Loucy (cell line): ENCODE measurements around the gene NGEF.

ENCODE experiments used
- H2AFZ ChIP-seq: fragments of 200-600 bp; sonication (generic); 2 replicates; pipeline ENCODE4 v1.6.0; 2016; ENCODE audit warnings: antibody characterized with exemption, mild to moderate bottlenecking, low read length, moderate library complexity
- H3F3A ChIP-seq: fragments of 200-600 bp; 2 replicates; pipeline ENCODE4 v1.6.0; 2016; ENCODE audit warnings: antibody characterized with exemption, low read depth, mild to moderate bottlenecking
- H3K27me3 ChIP-seq: fragments of 200-600 bp; sonication (generic); 2 replicates; pipeline ENCODE4 v1.6.1; 2014; ENCODE audit warnings: low read length, mild to moderate bottlenecking; ENCODE audit not compliant: insufficient read depth, poor library complexity, severe bottlenecking
- H3K36me3 ChIP-seq: fragments of 200-600 bp; sonication (generic); 2 replicates; pipeline ENCODE4 v1.6.1; 2016; ENCODE audit warnings: low read length; ENCODE audit not compliant: insufficient read depth
- H3K4me1 ChIP-seq: fragments of 200-600 bp; sonication (generic); 2 replicates; pipeline ENCODE4 v1.5.1; 2014; ENCODE audit warnings: low read length, mild to moderate bottlenecking; ENCODE audit not compliant: insufficient read depth, poor library complexity, severe bottlenecking
- H3K4me2 ChIP-seq: fragments of 200-600 bp; sonication (generic); 2 replicates; pipeline ENCODE4 v1.6.0; 2014; ENCODE audit warnings: antibody characterized with exemption, low read length, low read depth, mild to moderate bottlenecking; ENCODE audit not compliant: poor library complexity, severe bottlenecking
- H3K4me3 ChIP-seq: fragments of 200-600 bp; sonication (generic); 2 replicates; pipeline ENCODE4 v1.5.1; 2014; ENCODE audit warnings: low read length, mild to moderate bottlenecking, mixed read lengths; ENCODE audit not compliant: poor library complexity, severe bottlenecking
- H3K79me2 ChIP-seq: fragments of 200-600 bp; sonication (generic); 2 replicates; pipeline ENCODE4 v1.6.1; 2014; ENCODE audit warnings: low read length; ENCODE audit not compliant: insufficient read depth
- H3K9ac ChIP-seq: fragments of 200-600 bp; sonication (generic); 2 replicates; pipeline ENCODE4 v1.6.0; 2014; ENCODE audit warnings: mild to moderate bottlenecking, low read depth, low read length, moderate library complexity; ENCODE audit not compliant: poor library complexity, severe bottlenecking
- H3K9me2 ChIP-seq: fragments of 200-600 bp; sonication (generic); replicated peaks from 2 replicates; pipeline ENCODE4 v1.6.1; 2016; ENCODE audit warnings: low read depth, low read length, mixed read lengths
- H3K9me3 ChIP-seq: fragments of 200-600 bp; sonication (generic); 2 replicates; pipeline ENCODE4 v1.6.1; 2014; ENCODE audit warnings: mild to moderate bottlenecking, antibody characterized with exemption, low read length, low read depth; ENCODE audit not compliant: insufficient read depth
- H4K20me1 ChIP-seq: fragments of 200-600 bp; sonication (generic); 2 replicates; pipeline ENCODE4 v1.6.0; 2014; ENCODE audit warnings: antibody characterized with exemption, low read length, mild to moderate bottlenecking; ENCODE audit not compliant: insufficient read depth, poor library complexity, severe bottlenecking
- CTCF ChIP-seq: fragments of 200-600 bp; sonication (generic); conservative IDR thresholded peaks from 2 replicates; pipeline ENCODE4 v1.5.1; 2014; ENCODE audit warnings: mild to moderate bottlenecking, antibody characterized with exemption, low read length
- EZH2phosphoT487 ChIP-seq: fragments of 200-600 bp; IDR thresholded peaks from 2 replicates; pipeline ENCODE4 v1.6.1; 2018; ENCODE audit warnings: antibody characterized with exemption, mild to moderate bottlenecking, moderate library complexity, borderline replicate concordance

NGEF gene

GRCh38 chr2:232981356-232981755 lies 31.7 kb downstream of the NGEF start:
- no peaks in the 10 kb centered on the region for H3K27me3 ChIP-seq
- no peaks in the 10 kb centered on the region for H3K9me3 ChIP-seq
- H3K36me3 ChIP-seq, result no peaks in the 10 kb centered on the region
- H3K4me1 ChIP-seq, result no peaks in the 10 kb centered on the region
- no peak overlapping the region for H3K4me3 ChIP-seq
- no peak for TF ChIP-seq CTCF
- TF ChIP-seq EZH2phosphoT487, result no peak
- H4K20me1 ChIP-seq, result no peaks in the 10 kb centered on the region
- H3K79me2 ChIP-seq, result no peaks in the 10 kb centered on the region
- no peaks in the 10 kb centered on the region for H3K9me2 ChIP-seq
- no peaks in the 10 kb centered on the region for H3F3A ChIP-seq
- H3K9ac ChIP-seq, result no peak overlapping the region
- H2AFZ ChIP-seq, result no peak overlapping the region
- no peak overlapping the region for H3K4me2 ChIP-seq

- Histone ChIP-seq H3F3A (no peaks in the 10 kb centered on the region), H3K9me3 (no peaks in the 10 kb centered on the region), H3K4me3 (no peak overlapping the region), H3K4me2 (no peak overlapping the region), H3K36me3 (no peaks in the 10 kb centered on the region), H3K79me2 (no peaks in the 10 kb centered on the region), H2AFZ (no peak overlapping the region), H3K9me2 (no peaks in the 10 kb centered on the region), H3K9ac (no peak overlapping the region), H4K20me1 (no peaks in the 10 kb centered on the region), H3K27me3 (no peaks in the 10 kb centered on the region), H3K4me1 (no peaks in the 10 kb centered on the region)
- TF ChIP-seq EZH2phosphoT487, result no peak
- TF ChIP-seq CTCF, result no peak
These were observed 32.4 kb downstream of the NGEF start for GRCh38 chr2:232980683-232981082.

GRCh38 chr2:232979871-232980461 lies 33.1 kb downstream of the NGEF start:
- no peaks in the 10 kb centered on the region for H3K9me2 ChIP-seq
- H4K20me1 ChIP-seq, result no peaks in the 10 kb centered on the region
- no peak overlapping the region for H3K4me3 ChIP-seq
- no peaks in the 10 kb centered on the region for H3F3A ChIP-seq
- no peaks in the 10 kb centered on the region for H3K9me3 ChIP-seq
- H2AFZ ChIP-seq, result no peak overlapping the region
- H3K79me2 ChIP-seq, result no peaks in the 10 kb centered on the region
- TF ChIP-seq CTCF, result no peak
- TF ChIP-seq EZH2phosphoT487, result no peak
- no peaks in the 10 kb centered on the region for H3K36me3 ChIP-seq
- no peak overlapping the region for H3K4me2 ChIP-seq
- H3K27me3 ChIP-seq, result no peaks in the 10 kb centered on the region
- no peak overlapping the region for H3K9ac ChIP-seq
- H3K4me1 ChIP-seq, result no peaks in the 10 kb centered on the region
